ENCODE measurements around the gene FBXW2. TPM values are rescaled to one million over a fixed set of nuclear protein-coding genes. Genes with fewer than 3 reads are reported as not detected.

Gene FBXW2
- total RNA-seq, 4 donors from 2014 or later = 23.3 to 52.1 (median 40.0) TPM

GRCh38 chr9:120714088-120714845 lies 78.9 kb downstream of the FBXW2 start, which contains the start of gene MEGF9:
MEGF9 (minus strand) TSS chr9:120714470; CDS start chr9:120714358, 112 bp downstream.
- intact Hi-C loops (cut with DNase I; ENCODE audit: low total_unique reads) (loop anchor here (5.0 kb wide), 1 partner anchor 227 kb away; no protein-coding TSS in a partner anchor), in situ Hi-C loops (cut with MboI; ENCODE audit: low pct_ligation_motif_present in 1 of 4, low pct_unique_long_range_greater_than_20kb in 1 of 4, low sequenced_read_pairs in 3 of 4) (no loop called here)
- peak; percentile 98 for DNase-seq
- Histone ChIP-seq H3K27ac (peak within 1 kb of the TSS; percentile 82 to 89 (median 86)), H3K36me3 (no peaks in the 10 kb centered on the region), H3K9me3 (no peaks in the 10 kb centered on the region), H3K27me3 (no peaks in the 10 kb centered on the region), H3K4me1 (peaks cover 15 to 45% (median 28%) of the 10 kb centered on the region in 4 donors), H3K4me3 (peak within 1 kb of the TSS; percentile 64 to 98 (median 82))
- 0% methylated on average over 52 of the region's 102 CpGs; no CpG with 5 or more reads in 1 of the 2 donors for WGBS, 2 donors (ENCODE audit: low coverage in 1 of 2)
- TF ChIP-seq EP300 (IDR thresholded peaks at IDR 0.05; ENCODE audit: low read depth) (no peak), POLR2A (IDR thresholded peaks at IDR 0.05) (peak; percentile 69), POLR2AphosphoS5 (IDR thresholded peaks at IDR 0.05) (peak; percentile 83 to 89 (median 88))
- TF ChIP-seq, protein P1, sequence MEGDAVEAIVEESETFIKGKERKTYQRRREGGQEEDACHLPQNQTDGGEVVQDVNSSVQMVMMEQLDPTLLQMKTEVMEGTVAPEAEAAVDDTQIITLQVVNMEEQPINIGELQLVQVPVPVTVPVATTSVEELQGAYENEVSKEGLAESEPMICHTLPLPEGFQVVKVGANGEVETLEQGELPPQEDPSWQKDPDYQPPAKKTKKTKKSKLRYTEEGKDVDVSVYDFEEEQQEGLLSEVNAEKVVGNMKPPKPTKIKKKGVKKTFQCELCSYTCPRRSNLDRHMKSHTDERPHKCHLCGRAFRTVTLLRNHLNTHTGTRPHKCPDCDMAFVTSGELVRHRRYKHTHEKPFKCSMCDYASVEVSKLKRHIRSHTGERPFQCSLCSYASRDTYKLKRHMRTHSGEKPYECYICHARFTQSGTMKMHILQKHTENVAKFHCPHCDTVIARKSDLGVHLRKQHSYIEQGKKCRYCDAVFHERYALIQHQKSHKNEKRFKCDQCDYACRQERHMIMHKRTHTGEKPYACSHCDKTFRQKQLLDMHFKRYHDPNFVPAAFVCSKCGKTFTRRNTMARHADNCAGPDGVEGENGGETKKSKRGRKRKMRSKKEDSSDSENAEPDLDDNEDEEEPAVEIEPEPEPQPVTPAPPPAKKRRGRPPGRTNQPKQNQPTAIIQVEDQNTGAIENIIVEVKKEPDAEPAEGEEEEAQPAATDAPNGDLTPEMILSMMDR (IDR thresholded peaks at IDR 0.05) = no peak

- DNase-seq = peak; percentile 29
- 0 to 3% methylated on average over 1 to 28 of the region's 50 CpGs for WGBS, 2 donors (ENCODE audit: low coverage in 1 of 2)
- in situ Hi-C loops (cut with MboI; ENCODE audit: low pct_ligation_motif_present in 1 of 4, low pct_unique_long_range_greater_than_20kb in 1 of 4, low sequenced_read_pairs in 3 of 4) = no loop called here
- Histone ChIP-seq H3K4me1 (peaks cover 15 to 51% (median 28%) of the 10 kb centered on the region in 4 donors), H3K4me3 (peak overlapping the region; percentile 64 to 98 (median 82)), H3K27ac (peak overlapping the region; percentile 82 to 89 (median 86)), H3K27me3 (no peaks in the 10 kb centered on the region), H3K36me3 (no peaks in the 10 kb centered on the region), H3K9me3 (no peaks in the 10 kb centered on the region)
- intact Hi-C loops (cut with DNase I; ENCODE audit: low total_unique reads) = loop anchor here (5.0 kb wide), 1 partner anchor 226 kb away; no protein-coding TSS in a partner anchor
- no peak for TF ChIP-seq EP300 (IDR thresholded peaks at IDR 0.05; ENCODE audit: low read depth)
- TF ChIP-seq POLR2AphosphoS5 (IDR thresholded peaks at IDR 0.05) = no peak
- TF ChIP-seq, protein P1 (IDR thresholded peaks at IDR 0.05) = peak in 3 of 5 experiments; percentile 26 to 51 (median 26)
- TF ChIP-seq POLR2A (IDR thresholded peaks at IDR 0.05) = no peak
Observed at GRCh38 chr9:120713257-120714087, 79.7 kb downstream of the FBXW2 start.

- no peak for DNase-seq
- in situ Hi-C loops (cut with MboI; ENCODE audit: low pct_ligation_motif_present in 1 of 4, low pct_unique_long_range_greater_than_20kb in 1 of 4, low sequenced_read_pairs in 3 of 4) (no loop called here), intact Hi-C loops (cut with DNase I; ENCODE audit: low total_unique reads) (loop anchor here (5.0 kb wide), 1 partner anchor 225 kb away; no protein-coding TSS in a partner anchor)
- Histone ChIP-seq H3K9me3 (no peaks in the 10 kb centered on the region), H3K27ac (peak overlapping the region; percentile 82 to 89 (median 86)), H3K27me3 (no peaks in the 10 kb centered on the region), H3K4me3 (peak overlapping the region in 3 of 4 donors; percentile 64 to 98 (median 67)), H3K4me1 (peaks cover 15 to 51% (median 28%) of the 10 kb centered on the region in 4 donors), H3K36me3 (no peaks in the 10 kb centered on the region)
- TF ChIP-seq POLR2AphosphoS5 (IDR thresholded peaks at IDR 0.05) (peak in 1 of 3 donors; percentile 43), EP300 (IDR thresholded peaks at IDR 0.05; ENCODE audit: low read depth) (no peak), POLR2A (IDR thresholded peaks at IDR 0.05) (no peak)
- TF ChIP-seq, protein P1 (IDR thresholded peaks at IDR 0.05) = no peak
- WGBS, 2 donors (ENCODE audit: low coverage in 1 of 2) = 0 to 22% methylated on average over 3 to 4 of the region's 4 CpGs
Observed at GRCh38 chr9:120712539-120713031, 80.6 kb downstream of the FBXW2 start.

Measured in transverse colon (tissue), 4 donors.